ENCODE data around the gene KHDRBS1.

GRCh38 chr1:31987135-31987619 is 26.5 kb upstream of the KHDRBS1 start:
- TF ChIP-seq CTCF (conservative IDR thresholded peaks at IDR 0.05; ENCODE audit: low read length) = no peak
- TF ChIP-seq EZH2phosphoT487 (IDR thresholded peaks at IDR 0.05; ENCODE audit: borderline replicate concordance) = no peak

Measured in Loucy (cell line).